ENCODE results near the gene VCAN.

VCAN gene

GRCh38 chr5:83586874-83587776 lies 115.6 kb downstream of the VCAN start:
- no peak for DNase-seq (ENCODE audit: low read depth)
- H3K4me3 ChIP-seq (ENCODE audit: low read depth, low read length): no peak overlapping the region
- TF ChIP-seq POLR2A (IDR thresholded peaks at IDR 0.05; ENCODE audit: extremely low read depth, insufficient read length) (no peak), MYC (IDR thresholded peaks at IDR 0.05; ENCODE audit: low read depth, low read length) (no peak)
- TF ChIP-seq, protein P1, sequence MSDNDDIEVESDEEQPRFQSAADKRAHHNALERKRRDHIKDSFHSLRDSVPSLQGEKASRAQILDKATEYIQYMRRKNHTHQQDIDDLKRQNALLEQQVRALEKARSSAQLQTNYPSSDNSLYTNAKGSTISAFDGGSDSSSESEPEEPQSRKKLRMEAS (IDR thresholded peaks at IDR 0.05; ENCODE audit: low read depth, low read length): no peak
- TF ChIP-seq, protein P2, sequence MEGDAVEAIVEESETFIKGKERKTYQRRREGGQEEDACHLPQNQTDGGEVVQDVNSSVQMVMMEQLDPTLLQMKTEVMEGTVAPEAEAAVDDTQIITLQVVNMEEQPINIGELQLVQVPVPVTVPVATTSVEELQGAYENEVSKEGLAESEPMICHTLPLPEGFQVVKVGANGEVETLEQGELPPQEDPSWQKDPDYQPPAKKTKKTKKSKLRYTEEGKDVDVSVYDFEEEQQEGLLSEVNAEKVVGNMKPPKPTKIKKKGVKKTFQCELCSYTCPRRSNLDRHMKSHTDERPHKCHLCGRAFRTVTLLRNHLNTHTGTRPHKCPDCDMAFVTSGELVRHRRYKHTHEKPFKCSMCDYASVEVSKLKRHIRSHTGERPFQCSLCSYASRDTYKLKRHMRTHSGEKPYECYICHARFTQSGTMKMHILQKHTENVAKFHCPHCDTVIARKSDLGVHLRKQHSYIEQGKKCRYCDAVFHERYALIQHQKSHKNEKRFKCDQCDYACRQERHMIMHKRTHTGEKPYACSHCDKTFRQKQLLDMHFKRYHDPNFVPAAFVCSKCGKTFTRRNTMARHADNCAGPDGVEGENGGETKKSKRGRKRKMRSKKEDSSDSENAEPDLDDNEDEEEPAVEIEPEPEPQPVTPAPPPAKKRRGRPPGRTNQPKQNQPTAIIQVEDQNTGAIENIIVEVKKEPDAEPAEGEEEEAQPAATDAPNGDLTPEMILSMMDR (IDR thresholded peaks at IDR 0.05; ENCODE audit: low read depth, low read length): no peak

DNA sequence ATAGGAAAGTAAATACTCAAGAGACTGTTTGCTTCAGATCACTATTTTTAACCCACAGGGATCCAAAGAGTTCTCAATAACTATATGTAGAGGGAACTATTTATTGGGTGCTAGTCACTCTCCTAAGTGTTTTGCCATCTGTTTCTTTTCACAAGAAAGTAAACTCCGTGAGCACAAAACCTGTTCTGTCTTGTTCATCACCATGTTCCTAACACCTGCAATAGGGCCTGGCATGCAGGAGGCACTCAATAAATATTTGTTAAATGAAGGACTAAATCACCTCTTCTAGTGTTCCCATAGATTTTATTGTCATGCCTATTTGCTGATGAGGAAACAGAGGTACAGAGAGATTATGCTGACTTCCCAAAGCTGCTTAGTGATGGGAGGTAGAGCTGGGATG lies 118.2 kb downstream of the VCAN start:
- no peak for TF ChIP-seq POLR2A (IDR thresholded peaks at IDR 0.05; ENCODE audit: extremely low read depth, insufficient read length)
- TF ChIP-seq, protein P1 (IDR thresholded peaks at IDR 0.05; ENCODE audit: low read depth, low read length): no peak
- TF ChIP-seq, protein P2 (IDR thresholded peaks at IDR 0.05; ENCODE audit: low read depth, low read length): no peak
- no peak for TF ChIP-seq MYC (IDR thresholded peaks at IDR 0.05; ENCODE audit: low read depth, low read length)
- DNase-seq (ENCODE audit: low read depth): no peak
- H3K4me3 ChIP-seq (ENCODE audit: low read depth, low read length): no peak overlapping the region

DNA sequence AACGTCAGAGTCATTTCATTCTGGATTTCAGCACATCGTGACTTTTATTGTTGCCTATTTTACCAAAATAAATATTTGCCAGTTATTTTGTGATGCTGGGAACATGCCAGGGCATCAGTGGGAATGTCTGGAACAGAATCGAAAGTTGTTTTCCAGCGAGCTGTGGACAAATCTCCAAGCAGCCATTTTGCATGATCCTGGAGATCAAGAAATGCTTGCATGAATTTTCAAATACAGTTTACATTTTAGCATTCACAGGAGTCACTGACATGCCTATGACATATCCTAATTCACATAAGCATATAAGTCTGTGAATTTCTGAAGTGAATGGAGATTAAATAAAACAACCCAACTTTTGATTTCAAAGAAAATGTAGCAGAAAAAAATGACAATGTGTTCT lies 119.4 kb downstream of the VCAN start:
- TF ChIP-seq, protein P1 (IDR thresholded peaks at IDR 0.05; ENCODE audit: low read depth, low read length): no peak
- TF ChIP-seq, protein P2 (IDR thresholded peaks at IDR 0.05; ENCODE audit: low read depth, low read length): no peak
- TF ChIP-seq POLR2A (IDR thresholded peaks at IDR 0.05; ENCODE audit: extremely low read depth, insufficient read length) (no peak), MYC (IDR thresholded peaks at IDR 0.05; ENCODE audit: low read depth, low read length) (no peak)
- DNase-seq (ENCODE audit: low read depth): no peak
- H3K4me3 ChIP-seq (ENCODE audit: low read depth, low read length): no peak overlapping the region

- no peak overlapping the region for H3K4me3 ChIP-seq (ENCODE audit: low read depth, low read length)
- TF ChIP-seq, protein P2 (IDR thresholded peaks at IDR 0.05; ENCODE audit: low read depth, low read length): no peak
- no peak for TF ChIP-seq POLR2A (IDR thresholded peaks at IDR 0.05; ENCODE audit: extremely low read depth, insufficient read length)
- TF ChIP-seq, protein P1 (IDR thresholded peaks at IDR 0.05; ENCODE audit: low read depth, low read length): no peak
- no peak for TF ChIP-seq MYC (IDR thresholded peaks at IDR 0.05; ENCODE audit: low read depth, low read length)
- no peak for DNase-seq (ENCODE audit: low read depth)
Observed at GRCh38 chr5:83595217-83595616, 123.7 kb downstream of the VCAN start.

DNA sequence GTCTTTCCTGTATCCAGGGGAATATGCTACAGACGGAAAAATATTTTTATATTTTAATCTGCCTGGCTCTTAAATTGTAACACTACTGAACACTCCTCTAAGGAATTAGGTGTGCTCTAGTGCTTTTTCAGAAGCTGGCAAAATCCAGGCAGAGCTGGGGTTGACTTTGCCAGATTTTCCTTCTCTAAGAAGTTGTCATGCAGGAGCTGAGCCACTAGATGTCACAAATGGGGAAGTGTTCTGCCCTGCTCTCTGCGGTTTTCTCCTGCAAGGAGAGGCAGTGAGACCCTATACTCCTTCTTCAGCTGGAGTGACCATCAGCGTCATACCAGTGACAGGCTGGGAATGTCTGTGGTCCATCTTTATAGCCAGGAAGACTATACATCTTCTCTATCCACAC lies 136.6 kb downstream of the VCAN start:
- no peak overlapping the region for H3K4me3 ChIP-seq (ENCODE audit: low read depth, low read length)
- TF ChIP-seq, protein P2 (IDR thresholded peaks at IDR 0.05; ENCODE audit: low read depth, low read length): peak; percentile 69
- TF ChIP-seq MYC (IDR thresholded peaks at IDR 0.05; ENCODE audit: low read depth, low read length): no peak
- peak; percentile 59 for DNase-seq (ENCODE audit: low read depth)

Measured in NB4 (cell line).